Measurements from ENCODE around the gene ACVR1. TPM values are rescaled to one million over a fixed set of nuclear protein-coding genes. Genes with fewer than 3 reads are reported as not detected.

The ACVR1 gene
- polyA plus RNA-seq, 1 of the 3 experiments (the other 2 are of a cell fraction), result 22.4 TPM

GRCh38 chr2:157696036-157696435 lies 180.1 kb downstream of the ACVR1 start:
- CTCF ChIA-PET, result no interaction called here
- WGBS (ENCODE audit: low lambda C conversion rate), result 87% methylated on average over 3 of the region's 3 CpGs
- Histone ChIP-seq H3K4me3 (ENCODE audit: low read depth in 2 of 2, low read length in 1 of 2) (no peak overlapping the region), H3K27ac (ENCODE audit: low read depth in 2 of 2, low read length in 1 of 2) (no peak overlapping the region), H3K79me2 (ENCODE audit: insufficient read depth) (no peaks in the 10 kb centered on the region), H3K4me2 (no peak overlapping the region), H3K36me3 (replicated peaks in 1 of 2; ENCODE audit: control insufficient read depth in 1 of 2, insufficient read depth in 2 of 2, low read length in 1 of 2) (peaks cover 0 to 7% of the 10 kb centered on the region in 2 experiments), H4K20me1 (ENCODE audit: insufficient read depth) (no peaks in the 10 kb centered on the region), H2AFZ (ENCODE audit: low read depth) (no peak overlapping the region), H3K4me1 (ENCODE audit: control insufficient read depth in 1 of 2, insufficient read depth in 2 of 2, low read depth in 1 of 2, low read length in 1 of 2) (no peaks in the 10 kb centered on the region), H3K9me3 (no peaks in the 10 kb centered on the region), H3K27me3 (ENCODE audit: insufficient read depth) (no peaks in the 10 kb centered on the region), H3F3A (replicated peaks; ENCODE audit: insufficient read depth) (no peaks in the 10 kb centered on the region), H3K9me2 (no peaks in the 10 kb centered on the region), H3K9ac (no peak overlapping the region)
- TF ChIP-seq POLR2AphosphoS5 (IDR thresholded peaks at IDR 0.05; ENCODE audit: low read depth, low read length), result no peak
- no peak for TF ChIP-seq FOXJ3 (CRISPR knock-in tag; IDR thresholded peaks at IDR 0.05)
- TF ChIP-seq SIN3A (IDR thresholded peaks at IDR 0.05; ENCODE audit: borderline replicate concordance, low read depth, low read length), result no peak
- TF ChIP-seq GABPA (IDR thresholded peaks at IDR 0.05; ENCODE audit: low read depth), result no peak
- no peak for TF ChIP-seq JUND (IDR thresholded peaks at IDR 0.05)
- TF ChIP-seq RAD21 (IDR thresholded peaks at IDR 0.05; ENCODE audit: low read length), result no peak
- TF ChIP-seq, protein P1, sequence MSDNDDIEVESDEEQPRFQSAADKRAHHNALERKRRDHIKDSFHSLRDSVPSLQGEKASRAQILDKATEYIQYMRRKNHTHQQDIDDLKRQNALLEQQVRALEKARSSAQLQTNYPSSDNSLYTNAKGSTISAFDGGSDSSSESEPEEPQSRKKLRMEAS (IDR thresholded peaks at IDR 0.05; ENCODE audit: low read depth), result no peak
- TF ChIP-seq CHD2 (IDR thresholded peaks at IDR 0.05; ENCODE audit: low read length, partially characterized antibody), result no peak
- TF ChIP-seq, protein P2, sequence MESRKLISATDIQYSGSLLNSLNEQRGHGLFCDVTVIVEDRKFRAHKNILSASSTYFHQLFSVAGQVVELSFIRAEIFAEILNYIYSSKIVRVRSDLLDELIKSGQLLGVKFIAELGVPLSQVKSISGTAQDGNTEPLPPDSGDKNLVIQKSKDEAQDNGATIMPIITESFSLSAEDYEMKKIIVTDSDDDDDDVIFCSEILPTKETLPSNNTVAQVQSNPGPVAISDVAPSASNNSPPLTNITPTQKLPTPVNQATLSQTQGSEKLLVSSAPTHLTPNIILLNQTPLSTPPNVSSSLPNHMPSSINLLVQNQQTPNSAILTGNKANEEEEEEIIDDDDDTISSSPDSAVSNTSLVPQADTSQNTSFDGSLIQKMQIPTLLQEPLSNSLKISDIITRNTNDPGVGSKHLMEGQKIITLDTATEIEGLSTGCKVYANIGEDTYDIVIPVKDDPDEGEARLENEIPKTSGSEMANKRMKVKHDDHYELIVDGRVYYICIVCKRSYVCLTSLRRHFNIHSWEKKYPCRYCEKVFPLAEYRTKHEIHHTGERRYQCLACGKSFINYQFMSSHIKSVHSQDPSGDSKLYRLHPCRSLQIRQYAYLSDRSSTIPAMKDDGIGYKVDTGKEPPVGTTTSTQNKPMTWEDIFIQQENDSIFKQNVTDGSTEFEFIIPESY (IDR thresholded peaks at IDR 0.05; ENCODE audit: borderline replicate concordance, low read depth), result no peak
- TF ChIP-seq SMC3 (IDR thresholded peaks at IDR 0.05; ENCODE audit: low read depth, low read length), result no peak
- TF ChIP-seq ELF1 (IDR thresholded peaks at IDR 0.05), result no peak
- TF ChIP-seq GATA2 (CRISPR knock-in tag; IDR thresholded peaks at IDR 0.05), result no peak
- TF ChIP-seq, protein P3, sequence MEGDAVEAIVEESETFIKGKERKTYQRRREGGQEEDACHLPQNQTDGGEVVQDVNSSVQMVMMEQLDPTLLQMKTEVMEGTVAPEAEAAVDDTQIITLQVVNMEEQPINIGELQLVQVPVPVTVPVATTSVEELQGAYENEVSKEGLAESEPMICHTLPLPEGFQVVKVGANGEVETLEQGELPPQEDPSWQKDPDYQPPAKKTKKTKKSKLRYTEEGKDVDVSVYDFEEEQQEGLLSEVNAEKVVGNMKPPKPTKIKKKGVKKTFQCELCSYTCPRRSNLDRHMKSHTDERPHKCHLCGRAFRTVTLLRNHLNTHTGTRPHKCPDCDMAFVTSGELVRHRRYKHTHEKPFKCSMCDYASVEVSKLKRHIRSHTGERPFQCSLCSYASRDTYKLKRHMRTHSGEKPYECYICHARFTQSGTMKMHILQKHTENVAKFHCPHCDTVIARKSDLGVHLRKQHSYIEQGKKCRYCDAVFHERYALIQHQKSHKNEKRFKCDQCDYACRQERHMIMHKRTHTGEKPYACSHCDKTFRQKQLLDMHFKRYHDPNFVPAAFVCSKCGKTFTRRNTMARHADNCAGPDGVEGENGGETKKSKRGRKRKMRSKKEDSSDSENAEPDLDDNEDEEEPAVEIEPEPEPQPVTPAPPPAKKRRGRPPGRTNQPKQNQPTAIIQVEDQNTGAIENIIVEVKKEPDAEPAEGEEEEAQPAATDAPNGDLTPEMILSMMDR (IDR thresholded peaks at IDR 0.05), result no peak
- no peak for TF ChIP-seq EP300 (IDR thresholded peaks at IDR 0.05; ENCODE audit: borderline replicate concordance in 1 of 2, low read depth in 1 of 2, low read length in 1 of 2)
- TF ChIP-seq RFX5 (IDR thresholded peaks at IDR 0.05; ENCODE audit: low read length), result no peak
- no peak for TF ChIP-seq NFIC (IDR thresholded peaks at IDR 0.05; ENCODE audit: borderline replicate concordance)
- no peak for TF ChIP-seq TEAD4 (IDR thresholded peaks at IDR 0.05; ENCODE audit: borderline replicate concordance, insufficient read depth)
- TF ChIP-seq RCOR1 (IDR thresholded peaks at IDR 0.05; ENCODE audit: low read length), result no peak
- TF ChIP-seq MXI1 (IDR thresholded peaks at IDR 0.05; ENCODE audit: low read depth, low read length), result no peak
- no peak for TF ChIP-seq IRF3 (IDR thresholded peaks at IDR 0.05; ENCODE audit: low read depth, low read length)
- POLR2A ChIA-PET, result no interaction called here
- DNase-seq, result no peak

Measured in SK-N-SH (cell line).